PFSK-1 (cell line): Measurements from ENCODE around the gene LARP4B.

Experiments used
- FOXP2 ChIP-seq: optimal IDR thresholded peaks from 2 replicates; pipeline ENCODE3; 2011; ENCODE audit warnings: borderline replicate concordance, control low read depth, inconsistent platforms; ENCODE audit not compliant: insufficient read depth; ENCODE audit errors: extremely low read length, extremely low read depth
- POLR2AphosphoS5 ChIP-seq: IDR thresholded peaks from 2 replicates; pipeline ENCODE4 v1.6.1; 2012; ENCODE audit warnings: low read depth, mild to moderate bottlenecking, control low read depth, low read length, moderate library complexity
- SIN3A ChIP-seq: IDR thresholded peaks from 2 replicates; pipeline ENCODE4 v1.6.1; 2012; ENCODE audit warnings: mild to moderate bottlenecking, low read length, moderate library complexity, borderline replicate concordance; ENCODE audit not compliant: insufficient read depth
- TAF1 ChIP-seq: IDR thresholded peaks from 2 replicates; pipeline ENCODE4 v1.6.1; 2012; ENCODE audit warnings: low read length, control low read depth, borderline replicate concordance; ENCODE audit not compliant: insufficient read depth
- TF ChIP-seq, protein P1 (sequence below), 2 experiments: IDR thresholded peaks; 2 replicates each; pipeline versions ENCODE4 v1.6.1 to v1.8.0; 2011 to 2012; ENCODE audit warnings: low read depth in 2 of 2, low read length in 2 of 2, control low read depth in 1 of 2, inconsistent platforms in 1 of 2, mild to moderate bottlenecking in 1 of 2, moderate library complexity in 1 of 2; ENCODE audit not compliant: insufficient read depth in 1 of 2

DNA sequence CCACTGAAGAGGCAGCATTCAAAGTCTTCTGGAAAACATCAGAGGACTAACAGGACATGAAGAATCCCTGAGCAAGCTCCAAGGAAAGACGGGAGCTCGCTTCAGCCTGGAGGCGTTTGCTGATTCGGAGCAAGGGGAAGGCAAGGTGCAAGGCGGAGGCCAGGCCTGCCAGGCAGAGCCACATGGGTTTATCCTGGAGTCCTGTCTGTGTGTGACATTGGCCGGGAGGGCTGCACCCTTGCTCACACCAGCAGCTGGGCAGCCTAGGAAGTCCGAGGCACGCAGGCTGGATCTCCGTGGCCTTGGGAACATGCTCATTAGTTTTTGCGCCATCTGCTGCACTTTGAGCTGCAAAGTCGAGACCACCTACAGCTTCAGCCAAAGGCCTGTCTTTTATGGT, 22.3 kb upstream of the LARP4B start:
- TF ChIP-seq POLR2AphosphoS5 = no peak
- no peak for TF ChIP-seq TAF1
- no peak for TF ChIP-seq SIN3A
- TF ChIP-seq, protein P1, sequence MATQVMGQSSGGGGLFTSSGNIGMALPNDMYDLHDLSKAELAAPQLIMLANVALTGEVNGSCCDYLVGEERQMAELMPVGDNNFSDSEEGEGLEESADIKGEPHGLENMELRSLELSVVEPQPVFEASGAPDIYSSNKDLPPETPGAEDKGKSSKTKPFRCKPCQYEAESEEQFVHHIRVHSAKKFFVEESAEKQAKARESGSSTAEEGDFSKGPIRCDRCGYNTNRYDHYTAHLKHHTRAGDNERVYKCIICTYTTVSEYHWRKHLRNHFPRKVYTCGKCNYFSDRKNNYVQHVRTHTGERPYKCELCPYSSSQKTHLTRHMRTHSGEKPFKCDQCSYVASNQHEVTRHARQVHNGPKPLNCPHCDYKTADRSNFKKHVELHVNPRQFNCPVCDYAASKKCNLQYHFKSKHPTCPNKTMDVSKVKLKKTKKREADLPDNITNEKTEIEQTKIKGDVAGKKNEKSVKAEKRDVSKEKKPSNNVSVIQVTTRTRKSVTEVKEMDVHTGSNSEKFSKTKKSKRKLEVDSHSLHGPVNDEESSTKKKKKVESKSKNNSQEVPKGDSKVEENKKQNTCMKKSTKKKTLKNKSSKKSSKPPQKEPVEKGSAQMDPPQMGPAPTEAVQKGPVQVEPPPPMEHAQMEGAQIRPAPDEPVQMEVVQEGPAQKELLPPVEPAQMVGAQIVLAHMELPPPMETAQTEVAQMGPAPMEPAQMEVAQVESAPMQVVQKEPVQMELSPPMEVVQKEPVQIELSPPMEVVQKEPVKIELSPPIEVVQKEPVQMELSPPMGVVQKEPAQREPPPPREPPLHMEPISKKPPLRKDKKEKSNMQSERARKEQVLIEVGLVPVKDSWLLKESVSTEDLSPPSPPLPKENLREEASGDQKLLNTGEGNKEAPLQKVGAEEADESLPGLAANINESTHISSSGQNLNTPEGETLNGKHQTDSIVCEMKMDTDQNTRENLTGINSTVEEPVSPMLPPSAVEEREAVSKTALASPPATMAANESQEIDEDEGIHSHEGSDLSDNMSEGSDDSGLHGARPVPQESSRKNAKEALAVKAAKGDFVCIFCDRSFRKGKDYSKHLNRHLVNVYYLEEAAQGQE (IDR thresholded peaks at IDR 0.05; ENCODE audit: insufficient read depth in 1 of 2, low read depth in 2 of 2, low read length in 2 of 2) = no peak
- TF ChIP-seq FOXP2 = no peak
